ENCODE data around the gene PAFAH1B1. TPM values are rescaled to one million over a fixed set of nuclear protein-coding genes. Genes with fewer than 3 reads are reported as not detected.
A peak's percentile ranks its signal among the peaks of the same experiment; 100 is the strongest.

Gene PAFAH1B1
- total RNA-seq, 2 experiments from 2014 or later: 159 to 168 TPM

- no peaks in the 10 kb centered on the region for H3K9me3 Mint-ChIP-seq
- ATAC-seq: peak; percentile 76
- no peaks in the 10 kb centered on the region for H3K36me3 Mint-ChIP-seq (ENCODE audit: low read depth)
- peaks cover 12% of the 10 kb centered on the region for H3K4me1 Mint-ChIP-seq (ENCODE audit: low read depth)
- CTCF ChIA-PET: interaction anchor here (1.1 to 1.2 kb wide), 2 partner anchors 12 to 112 kb away, joined by 3 to 4 read pairs; no protein-coding TSS in a partner anchor
- peak; percentile 46 for DNase-seq
- POLR2A ChIA-PET: interaction anchor here (1.1 kb wide), 1 partner anchor 14 kb away, joined by 4 read pairs; no protein-coding TSS in a partner anchor
- intact Hi-C loops (cut with micrococcal nuclease): no loop called here
- no peak for TF ChIP-seq CTCF (IDR thresholded peaks at IDR 0.05)
- H3K27ac Mint-ChIP-seq: no peak overlapping the region
- no peak overlapping the region for H3K4me3 Mint-ChIP-seq
- H3K27me3 Mint-ChIP-seq: peaks cover 28% of the 10 kb centered on the region
Measured at GRCh38 chr17:2724784-2725164, 131.3 kb downstream of the PAFAH1B1 start.

DNA sequence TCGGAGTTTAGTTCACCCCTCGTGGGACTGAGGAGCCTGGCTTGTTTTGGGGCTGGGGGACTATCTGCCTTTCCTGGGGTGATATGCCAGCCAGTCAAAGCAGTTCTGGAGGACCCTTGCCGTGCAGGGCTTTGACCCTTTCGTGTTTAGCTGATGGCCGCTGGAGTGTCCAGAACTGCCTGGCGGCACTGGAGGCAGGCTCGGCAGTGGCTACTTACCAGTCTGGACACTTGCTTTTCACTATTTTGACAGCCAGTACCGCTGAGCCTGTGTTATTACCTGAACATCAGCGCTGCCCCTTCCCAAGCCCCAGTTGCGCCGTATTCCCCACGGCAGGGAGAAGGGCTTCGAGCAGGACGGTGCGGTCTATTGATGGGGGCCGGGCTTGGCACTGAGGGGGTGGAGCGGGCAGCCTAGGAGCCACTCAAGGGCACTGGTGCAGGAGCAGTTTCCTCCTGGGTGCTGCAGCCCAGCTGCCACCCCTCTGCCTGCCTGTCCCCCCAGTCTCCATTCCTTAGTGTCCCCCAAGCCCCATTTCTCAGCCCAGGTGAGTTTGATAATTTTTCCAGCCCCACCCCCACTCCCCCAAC, 137.4 kb downstream of the PAFAH1B1 start:
- no peaks in the 10 kb centered on the region for H3K4me1 Mint-ChIP-seq (ENCODE audit: low read depth)
- no peak overlapping the region for H3K27ac Mint-ChIP-seq
- ChIA-PET POLR2A (no interaction called here), CTCF (no interaction called here)
- no peak for DNase-seq
- H3K36me3 Mint-ChIP-seq (ENCODE audit: low read depth): no peaks in the 10 kb centered on the region
- H3K4me3 Mint-ChIP-seq: no peak overlapping the region
- TF ChIP-seq CTCF (IDR thresholded peaks at IDR 0.05): no peak
- H3K9me3 Mint-ChIP-seq: no peaks in the 10 kb centered on the region
- ATAC-seq: no peak
- intact Hi-C loops (cut with micrococcal nuclease): no loop called here
- H3K27me3 Mint-ChIP-seq: peaks cover 22% of the 10 kb centered on the region

- H3K27ac Mint-ChIP-seq: no peak overlapping the region
- TF ChIP-seq CTCF (IDR thresholded peaks at IDR 0.05): no peak
- no peaks in the 10 kb centered on the region for H3K9me3 Mint-ChIP-seq
- no peak overlapping the region for H3K4me3 Mint-ChIP-seq
- H3K36me3 Mint-ChIP-seq (ENCODE audit: low read depth): no peaks in the 10 kb centered on the region
- intact Hi-C loops (cut with micrococcal nuclease): no loop called here
- no peaks in the 10 kb centered on the region for H3K4me1 Mint-ChIP-seq (ENCODE audit: low read depth)
- no peak for ATAC-seq
- CTCF ChIA-PET: no interaction called here
- H3K27me3 Mint-ChIP-seq: peaks cover 22% of the 10 kb centered on the region
- no peak for DNase-seq
- POLR2A ChIA-PET: no interaction called here
Measured at GRCh38 chr17:2731807-2732206, 138.4 kb downstream of the PAFAH1B1 start.

DNA sequence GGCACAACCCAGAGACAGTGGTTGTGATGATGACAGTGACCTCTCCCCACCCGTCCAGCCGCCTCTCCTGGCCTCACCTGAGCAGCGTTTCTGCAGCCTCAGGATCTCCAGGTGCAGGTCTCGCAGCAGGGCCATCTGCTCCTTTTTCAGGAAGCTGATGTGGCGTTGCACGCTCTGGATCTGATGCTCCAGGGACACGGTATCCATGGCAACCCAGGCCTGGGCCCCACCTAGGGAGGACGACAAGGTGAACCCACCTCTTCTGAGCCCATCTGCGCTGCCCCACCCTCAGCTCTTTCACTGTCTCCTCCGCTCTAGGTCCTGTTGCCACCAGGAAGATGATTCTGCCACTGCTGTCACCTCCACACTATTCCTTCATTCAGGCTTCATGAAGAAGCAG, 141.5 kb downstream of the PAFAH1B1 start:
- Mint-ChIP-seq H3K27me3 (peaks cover 12% of the 10 kb centered on the region), H3K9me3 (no peaks in the 10 kb centered on the region), H3K27ac (no peak overlapping the region), H3K4me3 (no peak overlapping the region), H3K4me1 (ENCODE audit: low read depth) (no peaks in the 10 kb centered on the region), H3K36me3 (ENCODE audit: low read depth) (no peaks in the 10 kb centered on the region)
- CTCF ChIA-PET: no interaction called here
- DNase-seq (no peak), ATAC-seq (no peak)
- POLR2A ChIA-PET: no interaction called here
- TF ChIP-seq CTCF (IDR thresholded peaks at IDR 0.05): no peak
- intact Hi-C loops (cut with micrococcal nuclease): no loop called here

Small RNA genes within 50 kb of the gene (microRNA-seq; reads per million reads assigned to microRNA genes)
- gene MIR6776 (ENCODE audit: borderline microRNAs expressed, borderline replicate concordance): not detected

Other genes starting within 250 kb of the PAFAH1B1 start
- gene MNT, start 192.6 kb upstream of the PAFAH1B1 start, total RNA-seq: 10 to 100 TPM; 21.6 to 23.1 TPM
- 10 to 100 TPM; 47.9 to 50.3 TPM for gene METTL16, start 81.8 kb upstream of the PAFAH1B1 start, total RNA-seq
- gene CLUH, start 118.1 kb downstream of the PAFAH1B1 start, total RNA-seq: 100 to 1,000 TPM; 105 to 111 TPM
- under 1 TPM in 1 of 2 experiments, not detected in 1; 0.09 TPM for gene CCDC92B, start 156.0 kb downstream of the PAFAH1B1 start, total RNA-seq
- gene RAP1GAP2, start 202.8 kb downstream of the PAFAH1B1 start, total RNA-seq: under 1 TPM; 0.31 to 0.50 TPM